SK-MEL-5 (cell line): ENCODE results near the gene ZP1. TPM values are rescaled to one million over a fixed set of nuclear protein-coding genes. Genes with fewer than 3 reads are reported as not detected.
"Not testable (repeated sequence)": the region's sequence is repeated elsewhere in the genome, so short reads cannot be mapped to it uniquely, and the experiment has no call there.

Experiments used
- DNase-seq: peaks from one replicate; pipeline ENCODE4 v3.0.0-alpha.2; 2016; ENCODE audit warnings: low read depth, low spot score
- in situ Hi-C: cut with HindIII; loops from 2 replicates; pipeline ENCODE4 v1.10.0; 2016; ENCODE audit warnings: low sequenced_read_pairs, high pct_unique_total_duplicates, low pct_unique_long_range_greater_than_20kb
- polyA plus RNA-seq, 2 experiments: library from polyadenylated mRNA; depleted of rRNA; stranded (reverse); fragments of >200 nt; gene quantifications; 2 replicates each; pipeline ENCODE4 v1.2.3, GENCODE V29; 2015
- total RNA-seq: library from RNA; depleted of rRNA; stranded (reverse); fragments of >200 nt; shearing (Covaris generic); gene quantifications from 2 replicates; pipeline ENCODE4 v1.2.3, GENCODE V29; 2014; rRNA removed

Gene ZP1, protein sequence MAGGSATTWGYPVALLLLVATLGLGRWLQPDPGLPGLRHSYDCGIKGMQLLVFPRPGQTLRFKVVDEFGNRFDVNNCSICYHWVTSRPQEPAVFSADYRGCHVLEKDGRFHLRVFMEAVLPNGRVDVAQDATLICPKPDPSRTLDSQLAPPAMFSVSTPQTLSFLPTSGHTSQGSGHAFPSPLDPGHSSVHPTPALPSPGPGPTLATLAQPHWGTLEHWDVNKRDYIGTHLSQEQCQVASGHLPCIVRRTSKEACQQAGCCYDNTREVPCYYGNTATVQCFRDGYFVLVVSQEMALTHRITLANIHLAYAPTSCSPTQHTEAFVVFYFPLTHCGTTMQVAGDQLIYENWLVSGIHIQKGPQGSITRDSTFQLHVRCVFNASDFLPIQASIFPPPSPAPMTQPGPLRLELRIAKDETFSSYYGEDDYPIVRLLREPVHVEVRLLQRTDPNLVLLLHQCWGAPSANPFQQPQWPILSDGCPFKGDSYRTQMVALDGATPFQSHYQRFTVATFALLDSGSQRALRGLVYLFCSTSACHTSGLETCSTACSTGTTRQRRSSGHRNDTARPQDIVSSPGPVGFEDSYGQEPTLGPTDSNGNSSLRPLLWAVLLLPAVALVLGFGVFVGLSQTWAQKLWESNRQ
- not detected in 2 replicates for total RNA-seq
- polyA plus RNA-seq (2015; cell fraction: cytosol; rRNA removed), result not detected in 2 replicates
- not detected in 2 replicates for polyA plus RNA-seq (2015; cell fraction: nucleus; rRNA removed)

DNA sequence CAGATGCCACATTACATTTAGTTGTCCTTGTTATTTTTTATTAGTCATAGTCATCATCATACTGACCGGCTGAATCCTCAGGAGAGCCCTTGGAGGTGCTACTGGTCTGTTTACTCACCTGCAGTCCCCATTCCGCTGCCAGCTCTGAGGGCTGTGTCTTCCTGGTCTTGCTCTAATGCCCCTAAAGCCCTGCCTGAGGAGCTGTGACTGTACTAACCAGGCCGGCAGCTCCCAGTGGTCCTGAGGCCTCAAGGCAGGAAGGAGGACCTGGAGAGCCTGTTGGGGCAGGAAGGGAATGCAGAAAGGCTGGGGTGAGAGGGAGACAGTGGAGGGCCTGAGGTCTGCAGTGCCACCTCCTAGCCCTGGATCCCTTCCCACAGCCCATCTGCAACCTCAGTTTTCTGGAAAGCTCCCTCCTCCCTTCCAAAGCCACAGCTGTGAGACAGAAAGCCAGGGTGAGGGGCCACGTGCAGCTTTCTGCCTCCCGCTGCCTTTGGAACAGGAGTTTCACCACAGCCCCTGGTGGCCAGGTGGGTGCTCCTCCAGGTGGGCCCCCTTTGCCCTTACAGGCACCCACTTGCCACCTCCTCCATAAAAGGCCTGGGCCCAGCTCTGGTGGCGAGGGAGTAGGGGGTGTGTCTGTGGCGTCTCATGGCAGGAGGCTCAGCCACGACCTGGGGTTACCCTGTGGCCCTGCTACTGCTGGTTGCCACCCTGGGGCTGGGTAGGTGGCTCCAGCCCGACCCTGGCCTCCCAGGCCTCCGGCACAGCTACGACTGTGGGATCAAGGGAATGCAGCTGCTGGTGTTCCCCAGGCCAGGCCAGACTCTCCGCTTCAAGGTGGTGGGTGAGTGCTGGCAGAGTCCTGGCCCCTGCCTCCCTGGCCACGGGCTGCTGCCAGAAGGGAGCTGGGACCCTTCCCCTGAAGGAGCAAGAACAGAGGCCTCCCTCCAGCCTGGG lies at the start of gene ZP1:
ZP1 (plus strand) TSS at position 632 of the 960 bp plus-strand sequence; CDS start at position 652, 20 bp downstream.
- no peak for DNase-seq
- in situ Hi-C loops, result no loop called here

DNA sequence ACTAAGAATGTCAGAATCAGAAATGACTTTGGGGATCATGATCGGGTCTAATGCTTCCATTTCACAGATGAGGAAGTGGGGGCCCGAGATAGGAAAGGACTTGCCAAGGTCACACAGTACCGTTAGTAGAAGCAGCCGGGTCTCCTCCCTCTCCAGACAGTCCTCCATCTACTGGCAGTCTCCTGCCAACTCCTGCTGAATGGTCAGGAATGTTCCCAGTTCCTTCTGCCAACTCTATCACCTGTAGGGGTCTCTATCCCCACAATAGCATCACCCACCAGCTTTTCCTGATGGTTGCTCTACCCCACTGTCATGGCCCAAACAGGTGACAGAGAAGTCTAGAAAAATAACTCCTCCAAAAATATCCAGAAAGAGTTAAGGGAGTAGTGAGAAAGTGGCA lies 49.3 kb upstream of the ZP1 start:
- in situ Hi-C loops, result no loop called here
- no peak for DNase-seq

DNA sequence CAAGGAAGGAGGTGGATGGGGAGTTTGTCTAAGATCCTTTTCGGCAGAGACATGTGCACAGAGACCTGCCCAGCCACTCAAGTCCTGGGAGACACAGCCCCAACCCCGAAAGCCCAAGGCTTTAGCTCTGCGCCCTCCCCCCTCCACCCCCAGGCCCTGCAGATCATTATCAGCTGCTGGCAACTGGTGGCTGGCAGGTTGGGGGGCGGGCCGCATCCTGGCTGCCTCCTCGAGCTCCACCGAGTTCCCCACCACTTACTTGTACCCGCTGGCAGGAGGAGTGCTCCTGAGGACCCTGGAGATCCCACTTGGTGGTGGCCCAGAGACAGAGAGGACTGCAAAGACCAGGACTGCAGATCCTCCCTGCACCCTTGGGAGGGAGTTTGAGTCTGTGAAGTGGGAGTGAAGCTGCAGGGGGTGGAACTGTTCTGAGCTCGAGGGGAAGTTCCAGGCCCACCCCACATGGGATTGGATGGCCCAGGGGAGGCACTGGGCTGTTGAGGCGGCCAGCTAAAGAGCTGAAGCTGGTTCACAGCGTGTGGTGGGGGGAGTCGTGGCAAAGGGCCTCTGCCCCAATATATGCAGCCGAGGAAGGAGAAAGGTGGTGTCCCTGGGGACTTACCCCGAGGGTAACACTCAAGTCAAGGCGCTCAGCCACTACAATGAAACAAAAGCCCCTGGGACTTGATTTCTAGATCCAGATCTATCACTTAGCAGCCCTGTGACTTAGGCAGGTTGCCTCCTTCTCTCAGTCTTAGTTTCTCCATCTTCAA lies 45.3 kb upstream of the ZP1 start:
- in situ Hi-C loops, result no loop called here
- no peak for DNase-seq

DNA sequence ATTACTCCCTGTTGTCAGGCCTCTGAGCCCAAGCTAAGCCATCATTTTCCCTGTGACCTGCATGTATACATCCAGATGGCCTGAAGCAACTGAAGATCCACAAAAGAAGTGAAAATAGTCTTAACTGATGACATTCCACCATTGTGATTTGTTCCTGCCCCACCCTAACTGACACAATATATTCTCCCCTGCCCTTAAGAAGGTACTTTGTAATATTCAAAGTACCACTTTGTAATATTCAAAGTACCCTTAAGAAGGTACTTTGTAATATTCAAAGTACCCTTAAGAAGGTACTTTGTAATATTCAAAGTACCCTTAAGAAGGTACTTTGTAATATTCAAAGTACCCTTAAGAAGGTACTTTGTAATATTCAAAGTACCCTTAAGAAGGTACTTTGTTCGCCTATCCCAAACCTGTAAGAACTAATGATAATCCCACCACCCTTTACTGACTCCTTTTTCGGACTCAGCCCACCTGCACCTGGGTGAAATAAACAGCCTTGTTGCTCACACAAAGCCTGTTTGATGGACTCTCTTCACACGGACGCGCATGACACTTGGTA lies 43.5 kb upstream of the ZP1 start:
- in situ Hi-C loops, result not testable (repeated sequence)

DNA sequence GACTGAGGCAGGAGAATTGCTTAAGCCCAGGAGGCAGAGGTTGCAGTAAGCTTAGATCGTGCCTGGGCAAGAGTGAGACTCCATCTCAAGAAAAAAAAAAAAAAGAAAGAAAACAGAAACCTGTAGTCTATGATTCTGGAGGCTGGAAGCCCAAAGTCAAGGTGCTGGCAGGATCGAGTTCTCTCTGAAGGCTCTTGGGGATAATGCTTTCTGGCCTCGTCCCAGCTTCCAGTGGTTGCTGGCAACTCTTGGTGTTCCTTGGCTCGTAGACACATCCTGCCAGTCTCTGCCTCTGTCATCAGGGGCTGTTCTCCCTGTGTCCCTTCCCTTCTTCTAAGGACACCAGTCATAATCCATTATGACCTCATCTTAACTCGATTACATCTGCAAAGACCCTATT lies 42.2 kb upstream of the ZP1 start:
- in situ Hi-C loops, result no loop called here
- DNase-seq, result no peak

More for the DNA sequence above, 43.5 kb upstream of the ZP1 start:
- DNase-seq, result not testable (repeated sequence)

DNA sequence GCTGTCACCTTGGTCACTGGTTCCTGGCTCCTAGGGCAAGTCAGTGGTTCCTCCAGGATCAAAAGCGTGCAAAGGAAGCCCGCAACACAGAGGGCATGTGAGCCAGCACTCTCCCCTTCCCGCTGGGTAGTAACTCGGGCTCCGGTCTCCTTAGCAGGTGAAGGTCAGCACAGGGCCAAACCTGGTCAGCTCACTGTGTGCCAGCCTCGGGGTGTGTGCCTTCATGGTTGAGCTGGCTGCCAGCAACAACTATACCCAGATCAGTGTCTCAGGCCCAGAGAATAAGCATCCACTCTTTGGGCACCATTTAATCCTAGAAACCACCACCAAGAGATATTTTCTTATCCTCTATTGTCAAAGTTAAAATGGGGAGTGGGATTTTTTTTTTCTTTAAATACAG lies 41.6 kb upstream of the ZP1 start:
- in situ Hi-C loops, result no loop called here
- no peak for DNase-seq

DNA sequence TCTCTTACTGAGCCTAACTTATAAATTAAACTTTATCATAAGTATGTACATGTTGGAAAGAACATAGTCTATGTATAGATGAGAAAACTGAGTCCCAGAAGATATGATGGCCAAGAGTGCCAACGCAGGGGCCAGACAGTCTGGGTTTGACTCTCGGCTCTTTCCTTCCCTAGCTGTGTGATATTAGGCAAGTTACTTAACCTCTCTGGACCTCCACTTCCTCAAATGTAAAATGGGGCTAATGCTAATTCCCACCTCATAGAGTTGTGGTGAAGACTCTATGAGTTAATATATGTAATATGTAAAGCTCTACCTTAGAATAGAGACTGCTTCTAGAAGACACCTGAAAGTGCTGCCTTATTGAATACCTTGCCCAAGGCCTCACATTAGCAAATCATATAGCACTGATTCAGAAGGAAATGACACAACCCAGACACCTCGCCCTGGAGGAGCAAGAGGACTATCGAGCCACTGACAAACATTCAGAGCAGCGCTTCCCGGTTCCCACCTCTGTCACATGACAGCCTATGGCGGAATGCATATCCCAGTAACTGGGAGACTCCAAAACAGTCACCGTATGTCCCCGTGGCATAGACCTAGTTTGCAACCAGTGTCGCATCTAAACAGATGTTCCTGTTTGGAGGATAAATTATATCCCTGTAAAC lies 36.7 kb upstream of the ZP1 start:
- in situ Hi-C loops, result no loop called here
- DNase-seq, result peak; percentile 9

DNA sequence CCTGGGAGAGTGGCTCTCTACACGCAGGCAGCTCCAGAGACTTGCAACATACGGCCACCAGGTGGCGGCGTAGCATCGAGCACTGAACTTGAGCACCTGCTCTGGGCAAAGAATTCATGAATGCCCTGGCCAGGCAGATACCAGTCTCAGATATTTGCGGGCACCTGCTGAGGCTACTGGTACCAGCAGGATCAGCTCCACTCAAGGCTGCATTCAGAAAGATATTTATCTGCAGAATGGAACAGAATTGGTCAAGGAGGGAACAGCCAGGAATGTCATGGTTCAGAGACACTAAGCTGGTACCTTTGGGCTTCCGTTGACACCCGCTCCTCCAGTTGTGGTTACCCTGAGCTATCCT lies 36.2 kb upstream of the ZP1 start:
- in situ Hi-C loops, result no loop called here

DNA sequence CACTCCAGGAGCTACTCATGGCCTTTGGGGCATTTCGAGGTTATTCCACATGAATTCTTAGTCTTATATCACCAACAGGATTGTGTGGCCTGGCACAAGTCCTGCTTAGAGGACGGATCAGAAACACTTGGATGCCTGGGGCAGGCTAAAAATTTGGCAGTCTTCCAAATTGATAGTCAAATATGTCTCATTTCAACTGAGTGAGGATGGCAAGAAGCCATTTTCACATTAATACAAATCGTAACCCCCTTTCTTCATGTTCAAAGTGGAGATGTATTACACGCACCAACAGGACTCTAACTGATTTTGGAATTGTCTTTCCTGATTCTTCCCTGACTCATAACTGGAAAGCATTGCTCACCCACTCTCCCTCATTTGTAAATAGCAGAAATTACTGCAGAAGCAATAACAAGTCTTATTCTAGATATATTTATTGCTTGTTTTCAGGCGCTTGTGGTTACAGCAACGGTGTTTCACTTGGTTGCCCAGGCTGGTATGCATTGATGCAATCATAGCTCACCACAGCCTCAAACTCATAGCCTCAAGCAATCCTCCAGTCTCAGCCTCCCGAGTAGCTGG lies 35.8 kb upstream of the ZP1 start:
- no peak for DNase-seq
- in situ Hi-C loops, result no loop called here

More for the DNA sequence above, 36.2 kb upstream of the ZP1 start:
- DNase-seq, result peak; percentile 78

DNA sequence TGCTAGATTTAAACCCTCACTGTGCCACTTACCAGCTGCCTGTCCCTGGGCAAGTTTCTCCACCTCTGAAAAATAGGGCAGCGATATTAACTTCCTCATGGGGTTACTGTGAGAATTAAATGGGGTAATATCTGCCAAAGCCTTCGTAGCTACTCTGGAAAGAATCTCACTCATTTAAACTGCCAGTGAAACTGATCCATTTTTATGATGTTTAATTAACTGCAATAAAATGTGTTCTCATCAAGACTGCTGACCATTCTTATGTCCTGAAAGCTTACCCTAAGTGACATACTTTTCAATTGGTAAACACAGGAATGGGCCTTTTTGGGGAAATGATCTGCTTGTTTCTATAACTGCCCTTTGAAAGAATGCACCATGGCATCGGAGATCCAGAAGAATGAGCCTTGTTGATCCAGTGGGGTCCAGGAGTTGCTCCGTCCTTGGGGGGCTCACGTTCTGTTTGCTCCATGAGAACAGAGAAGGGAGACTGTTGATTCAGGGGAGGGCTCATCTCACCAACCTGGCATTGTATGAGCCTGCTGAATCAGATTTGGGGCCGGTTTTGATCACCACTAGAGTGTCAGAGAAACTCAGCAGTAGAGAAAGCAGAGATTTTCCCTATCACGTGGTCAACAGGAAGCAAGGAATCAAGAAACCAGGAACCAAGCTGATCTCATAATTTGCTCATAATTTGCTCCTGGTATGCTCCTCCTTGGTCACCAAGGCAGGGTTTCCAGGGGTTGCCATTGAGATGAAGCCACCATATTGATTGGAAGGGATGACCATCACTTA lies 32.4 kb upstream of the ZP1 start:
- in situ Hi-C loops, result no loop called here
- no peak for DNase-seq

DNA sequence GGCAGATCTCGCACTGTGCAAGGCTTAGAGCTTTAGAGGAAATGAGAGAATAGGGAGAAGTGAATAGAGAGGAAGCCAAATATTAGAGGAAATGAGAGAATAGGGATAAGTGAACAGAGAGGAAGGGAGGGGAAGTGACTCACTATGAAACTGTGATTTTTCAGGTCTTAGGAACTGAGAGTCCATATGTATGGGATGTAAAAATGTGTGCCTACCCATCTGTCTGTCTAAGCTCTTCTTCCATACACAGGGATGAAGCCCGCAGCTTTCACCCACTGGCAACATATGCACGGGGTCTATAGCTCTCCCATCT lies 31.9 kb upstream of the ZP1 start:
- DNase-seq, result no peak
- in situ Hi-C loops, result no loop called here

DNA sequence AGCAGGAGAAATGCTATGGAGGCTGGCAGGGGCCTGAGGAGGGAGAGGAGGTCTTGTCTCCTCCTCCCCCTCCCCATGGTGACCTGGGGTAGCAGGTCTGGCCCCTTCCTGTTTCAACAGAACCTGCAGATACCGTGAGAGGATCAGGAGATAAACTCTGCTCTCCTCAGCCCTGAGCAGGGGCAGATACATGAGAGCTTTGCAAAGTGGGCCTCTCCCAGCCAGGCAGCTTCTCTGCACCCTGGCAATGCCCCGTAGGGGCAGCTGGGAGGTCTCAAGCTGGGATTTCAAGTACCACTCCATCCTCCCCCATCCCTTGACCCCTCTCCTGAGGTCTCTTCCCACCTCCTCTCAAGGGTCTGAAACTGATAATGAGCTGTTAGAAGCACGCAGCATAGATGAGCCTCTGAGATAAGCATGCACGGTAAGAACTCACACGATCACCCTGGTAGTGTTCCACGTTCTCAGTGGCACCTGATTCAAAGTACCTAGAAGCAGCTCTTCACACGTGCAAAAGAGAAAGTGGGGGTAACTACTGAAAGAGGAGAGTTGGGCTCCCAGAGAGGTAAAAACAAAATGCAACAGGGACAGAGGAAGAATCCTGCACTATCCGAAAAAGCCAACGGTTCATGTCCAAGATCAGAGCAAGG lies 30.4 kb upstream of the ZP1 start:
- in situ Hi-C loops, result no loop called here
- DNase-seq, result no peak

DNA sequence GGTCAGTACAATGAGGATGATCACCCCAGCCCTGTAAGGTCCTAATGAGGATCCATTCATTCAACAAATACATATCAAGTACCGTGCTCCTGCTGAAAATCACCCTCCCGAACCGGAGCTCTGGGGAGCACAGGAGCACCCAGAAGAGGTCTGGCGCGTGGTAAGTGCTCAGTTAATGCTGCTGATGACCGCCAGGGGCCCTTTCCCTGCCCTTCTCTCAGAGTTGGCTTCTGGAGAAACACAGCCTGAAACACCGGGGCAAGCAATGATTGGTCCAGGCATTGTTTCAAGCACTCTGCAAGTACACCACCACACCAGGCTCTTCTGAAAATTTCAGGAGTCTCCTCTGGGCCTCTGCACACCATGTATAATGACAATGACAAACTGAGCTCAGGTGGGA lies 29.2 kb upstream of the ZP1 start:
- peak; percentile 60 for DNase-seq
- in situ Hi-C loops, result no loop called here

DNA sequence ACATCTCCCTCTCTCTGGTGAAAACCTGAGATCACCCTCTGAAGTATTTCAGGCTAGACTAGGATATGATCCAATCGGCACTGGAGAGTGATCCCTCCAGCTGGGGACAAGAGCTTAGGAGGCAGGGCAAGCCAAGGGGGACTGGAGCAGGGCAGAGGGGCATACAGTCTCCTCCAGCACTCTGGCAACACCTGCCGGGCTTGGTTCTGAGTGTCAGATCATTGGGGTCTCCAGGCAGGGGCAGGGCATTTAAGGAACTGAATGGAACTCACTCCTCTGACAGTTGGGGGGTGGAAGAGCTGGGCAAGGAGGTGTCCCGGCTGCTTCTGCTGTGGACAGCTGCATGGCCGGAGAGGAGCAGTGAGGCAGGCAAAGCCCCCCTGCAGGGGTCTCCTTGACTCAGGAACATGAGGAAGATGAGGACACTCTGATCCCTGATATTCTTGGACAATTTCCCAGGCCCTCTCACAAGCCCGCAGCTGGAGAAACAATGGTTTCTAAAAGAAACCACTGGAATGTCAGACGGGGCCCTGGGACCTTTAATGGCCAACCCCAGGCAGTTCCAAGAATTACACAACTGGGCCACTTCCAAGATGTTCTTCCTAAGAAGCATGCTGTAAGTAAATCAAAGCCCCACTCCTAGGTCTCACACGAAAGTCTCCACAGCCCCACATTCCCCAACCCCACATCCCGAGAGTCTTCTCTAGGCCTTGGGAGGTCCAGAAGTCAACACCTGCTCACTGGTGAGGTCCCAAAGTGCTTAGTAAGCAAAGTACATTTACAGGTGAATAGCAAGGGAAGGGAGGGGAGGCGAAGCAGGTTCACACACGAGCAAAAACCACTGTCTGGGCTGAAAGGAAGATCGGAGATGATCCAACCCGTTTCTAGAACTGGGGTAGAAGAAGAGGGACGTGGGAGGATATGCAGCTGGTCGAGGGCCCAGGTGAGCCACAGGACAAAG lies 26.6 kb upstream of the ZP1 start:
- no peak for DNase-seq
- in situ Hi-C loops, result no loop called here
